ENCODE results near the gene CDIP1.

The CDIP1 gene

GRCh38 chr16:4501071-4501478 is 37.5 kb downstream of the CDIP1 start:
- Histone ChIP-seq H3K27me3 (ENCODE audit: insufficient read depth, poor library complexity, severe bottlenecking) (no peaks in the 10 kb centered on the region), H3K27ac (replicated peaks) (no peak overlapping the region), H3K4me3 (replicated peaks; ENCODE audit: insufficient read depth, low read length) (no peak overlapping the region)
- TF ChIP-seq SPI1 (IDR thresholded peaks at IDR 0.05; ENCODE audit: borderline replicate concordance, low read depth) (no peak), GABPA (IDR thresholded peaks at IDR 0.05; ENCODE audit: low read depth) (no peak), REST (IDR thresholded peaks at IDR 0.05; ENCODE audit: insufficient replicate concordance, low read depth) (no peak), CTCF (IDR thresholded peaks at IDR 0.05; ENCODE audit: insufficient read depth, low read length) (no peak), POLR2AphosphoS5 (IDR thresholded peaks at IDR 0.05; ENCODE audit: low read depth) (no peak)
- DNase-seq (ENCODE audit: low read depth in 1 of 2, low spot score in 1 of 2), result no peak

GRCh38 chr16:4500272-4500671 is 38.3 kb downstream of the CDIP1 start:
- Histone ChIP-seq H3K4me3 (replicated peaks; ENCODE audit: insufficient read depth, low read length) (no peak overlapping the region), H3K27me3 (ENCODE audit: insufficient read depth, poor library complexity, severe bottlenecking) (no peaks in the 10 kb centered on the region), H3K27ac (replicated peaks) (no peak overlapping the region)
- no peak for TF ChIP-seq CTCF (IDR thresholded peaks at IDR 0.05; ENCODE audit: insufficient read depth, low read length)
- TF ChIP-seq REST (IDR thresholded peaks at IDR 0.05; ENCODE audit: insufficient replicate concordance, low read depth), result no peak
- no peak for TF ChIP-seq SPI1 (IDR thresholded peaks at IDR 0.05; ENCODE audit: borderline replicate concordance, low read depth)
- TF ChIP-seq GABPA (IDR thresholded peaks at IDR 0.05; ENCODE audit: low read depth), result no peak
- TF ChIP-seq POLR2AphosphoS5 (IDR thresholded peaks at IDR 0.05; ENCODE audit: low read depth), result no peak
- DNase-seq (ENCODE audit: low read depth in 1 of 2, low spot score in 1 of 2), result no peak

- TF ChIP-seq GABPA (IDR thresholded peaks at IDR 0.05; ENCODE audit: low read depth) (no peak), CTCF (IDR thresholded peaks at IDR 0.05; ENCODE audit: insufficient read depth, low read length) (no peak), POLR2AphosphoS5 (IDR thresholded peaks at IDR 0.05; ENCODE audit: low read depth) (no peak), REST (IDR thresholded peaks at IDR 0.05; ENCODE audit: insufficient replicate concordance, low read depth) (no peak), SPI1 (IDR thresholded peaks at IDR 0.05; ENCODE audit: borderline replicate concordance, low read depth) (no peak)
- H3K27me3 ChIP-seq (ENCODE audit: insufficient read depth, poor library complexity, severe bottlenecking), result no peaks in the 10 kb centered on the region
- no peak overlapping the region for H3K4me3 ChIP-seq (replicated peaks; ENCODE audit: insufficient read depth, low read length)
- DNase-seq (ENCODE audit: low read depth in 1 of 2, low spot score in 1 of 2), result no peak
- no peak overlapping the region for H3K27ac ChIP-seq (replicated peaks)
These were observed 39.4 kb downstream of the CDIP1 start for GRCh38 chr16:4499196-4499555.

Data from HL-60 (cell line).